ENCODE results near the gene PLEKHA1. TPM values are rescaled to one million over a fixed set of nuclear protein-coding genes. Genes with fewer than 3 reads are reported as not detected.

Gene PLEKHA1
- total RNA-seq, 2 donors from 2014 or later = 22.3 to 46.8 TPM

GRCh38 chr10:122471531-122472177 lies 97.1 kb downstream of the PLEKHA1 start:
- Histone ChIP-seq H3K27me3 (replicated peaks; ENCODE audit: insufficient read depth) (no peaks in the 10 kb centered on the region), H3K27ac (no peak overlapping the region), H3K9me3 (no peaks in the 10 kb centered on the region), H3K36me3 (no peaks in the 10 kb centered on the region), H3K4me1 (ENCODE audit: control insufficient read depth in 1 of 2, low read depth in 2 of 2) (peaks cover 58 to 80% of the 10 kb centered on the region in 2 donors), H3K4me3 (no peak overlapping the region)
- ATAC-seq (ENCODE audit: insufficient number of reproducible peaks, low FRiP score, low read depth) (no peak), DNase-seq (ENCODE audit: low spot score) (no peak)
- TF ChIP-seq, protein P1, sequence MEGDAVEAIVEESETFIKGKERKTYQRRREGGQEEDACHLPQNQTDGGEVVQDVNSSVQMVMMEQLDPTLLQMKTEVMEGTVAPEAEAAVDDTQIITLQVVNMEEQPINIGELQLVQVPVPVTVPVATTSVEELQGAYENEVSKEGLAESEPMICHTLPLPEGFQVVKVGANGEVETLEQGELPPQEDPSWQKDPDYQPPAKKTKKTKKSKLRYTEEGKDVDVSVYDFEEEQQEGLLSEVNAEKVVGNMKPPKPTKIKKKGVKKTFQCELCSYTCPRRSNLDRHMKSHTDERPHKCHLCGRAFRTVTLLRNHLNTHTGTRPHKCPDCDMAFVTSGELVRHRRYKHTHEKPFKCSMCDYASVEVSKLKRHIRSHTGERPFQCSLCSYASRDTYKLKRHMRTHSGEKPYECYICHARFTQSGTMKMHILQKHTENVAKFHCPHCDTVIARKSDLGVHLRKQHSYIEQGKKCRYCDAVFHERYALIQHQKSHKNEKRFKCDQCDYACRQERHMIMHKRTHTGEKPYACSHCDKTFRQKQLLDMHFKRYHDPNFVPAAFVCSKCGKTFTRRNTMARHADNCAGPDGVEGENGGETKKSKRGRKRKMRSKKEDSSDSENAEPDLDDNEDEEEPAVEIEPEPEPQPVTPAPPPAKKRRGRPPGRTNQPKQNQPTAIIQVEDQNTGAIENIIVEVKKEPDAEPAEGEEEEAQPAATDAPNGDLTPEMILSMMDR (IDR thresholded peaks at IDR 0.05) = no peak

DNA sequence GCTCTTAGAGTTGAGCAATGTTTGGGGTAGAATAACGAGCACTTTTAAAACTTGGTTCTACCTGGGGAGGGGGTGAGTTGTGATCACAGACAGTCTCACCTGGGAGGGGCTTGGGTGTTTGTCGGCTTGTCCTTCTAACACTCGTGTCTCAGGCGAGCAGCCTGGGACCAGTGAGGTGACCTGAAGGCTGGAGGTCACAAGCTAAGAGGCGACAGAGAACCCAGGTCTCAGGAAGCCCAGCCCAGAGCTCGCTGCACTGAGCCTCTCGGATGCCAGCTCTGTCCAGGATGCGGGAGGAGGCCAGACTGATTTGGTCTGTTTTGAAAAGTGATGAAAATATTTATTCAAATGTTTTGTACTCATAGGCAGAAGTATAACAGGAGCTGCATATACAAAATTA lies 98.6 kb downstream of the PLEKHA1 start:
- H3K9me3 ChIP-seq = no peaks in the 10 kb centered on the region
- H3K27me3 ChIP-seq (replicated peaks; ENCODE audit: insufficient read depth) = no peaks in the 10 kb centered on the region
- no peak for DNase-seq (ENCODE audit: low spot score)
- no peak for ATAC-seq (ENCODE audit: insufficient number of reproducible peaks, low FRiP score, low read depth)
- H3K36me3 ChIP-seq = no peaks in the 10 kb centered on the region
- peaks cover 45 to 81% of the 10 kb centered on the region in 2 donors for H3K4me1 ChIP-seq (ENCODE audit: control insufficient read depth in 1 of 2, low read depth in 2 of 2)
- peak overlapping the region in 1 of 2 donors; percentile 90 for H3K27ac ChIP-seq
- no peak overlapping the region for H3K4me3 ChIP-seq
- TF ChIP-seq, protein P1 (IDR thresholded peaks at IDR 0.05) = no peak

GRCh38 chr10:122474131-122474818 lies 99.8 kb downstream of the PLEKHA1 start:
- no peak for DNase-seq (ENCODE audit: low spot score)
- Histone ChIP-seq H3K9me3 (no peaks in the 10 kb centered on the region), H3K36me3 (no peaks in the 10 kb centered on the region), H3K27me3 (replicated peaks; ENCODE audit: insufficient read depth) (no peaks in the 10 kb centered on the region), H3K4me3 (peak overlapping the region; percentile 68), H3K4me1 (ENCODE audit: control insufficient read depth in 1 of 2, low read depth in 2 of 2) (peaks cover 36 to 76% of the 10 kb centered on the region in 2 donors), H3K27ac (peak overlapping the region; percentile 88 to 90)
- ATAC-seq (ENCODE audit: insufficient number of reproducible peaks, low FRiP score, low read depth) = peak; percentile 45
- TF ChIP-seq, protein P1 (IDR thresholded peaks at IDR 0.05) = no peak

DNA sequence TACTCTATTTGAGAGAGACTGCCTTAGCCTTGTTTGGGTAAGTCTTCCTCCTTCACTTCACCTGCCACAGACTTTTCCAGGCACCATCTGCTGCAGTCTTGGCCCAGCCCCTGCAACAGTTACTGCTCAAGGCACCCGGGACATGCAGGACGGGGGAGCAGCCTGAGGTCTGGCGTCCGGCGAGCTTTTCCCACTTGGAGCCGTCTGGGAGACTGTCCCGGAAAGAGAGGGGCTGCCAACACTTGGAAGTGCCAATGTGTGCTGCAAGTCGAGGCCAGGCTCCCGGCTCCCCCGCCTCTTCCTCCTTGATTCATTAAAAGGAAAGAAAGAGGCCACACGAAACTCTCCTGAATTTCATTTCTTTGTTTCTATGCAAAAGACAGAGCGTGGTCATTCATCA lies 100.6 kb downstream of the PLEKHA1 start:
- ATAC-seq (ENCODE audit: insufficient number of reproducible peaks, low FRiP score, low read depth) (peak; percentile 57), DNase-seq (ENCODE audit: low spot score) (peak; percentile 38)
- peak overlapping the region; percentile 68 for H3K4me3 ChIP-seq
- TF ChIP-seq, protein P1 (IDR thresholded peaks at IDR 0.05) = no peak
- H3K27me3 ChIP-seq (replicated peaks; ENCODE audit: insufficient read depth) = no peaks in the 10 kb centered on the region
- H3K36me3 ChIP-seq = no peaks in the 10 kb centered on the region
- no peaks in the 10 kb centered on the region for H3K9me3 ChIP-seq
- H3K27ac ChIP-seq = peak overlapping the region; percentile 88 to 90
- peaks cover 32 to 68% of the 10 kb centered on the region in 2 donors for H3K4me1 ChIP-seq (ENCODE audit: control insufficient read depth in 1 of 2, low read depth in 2 of 2)

DNA sequence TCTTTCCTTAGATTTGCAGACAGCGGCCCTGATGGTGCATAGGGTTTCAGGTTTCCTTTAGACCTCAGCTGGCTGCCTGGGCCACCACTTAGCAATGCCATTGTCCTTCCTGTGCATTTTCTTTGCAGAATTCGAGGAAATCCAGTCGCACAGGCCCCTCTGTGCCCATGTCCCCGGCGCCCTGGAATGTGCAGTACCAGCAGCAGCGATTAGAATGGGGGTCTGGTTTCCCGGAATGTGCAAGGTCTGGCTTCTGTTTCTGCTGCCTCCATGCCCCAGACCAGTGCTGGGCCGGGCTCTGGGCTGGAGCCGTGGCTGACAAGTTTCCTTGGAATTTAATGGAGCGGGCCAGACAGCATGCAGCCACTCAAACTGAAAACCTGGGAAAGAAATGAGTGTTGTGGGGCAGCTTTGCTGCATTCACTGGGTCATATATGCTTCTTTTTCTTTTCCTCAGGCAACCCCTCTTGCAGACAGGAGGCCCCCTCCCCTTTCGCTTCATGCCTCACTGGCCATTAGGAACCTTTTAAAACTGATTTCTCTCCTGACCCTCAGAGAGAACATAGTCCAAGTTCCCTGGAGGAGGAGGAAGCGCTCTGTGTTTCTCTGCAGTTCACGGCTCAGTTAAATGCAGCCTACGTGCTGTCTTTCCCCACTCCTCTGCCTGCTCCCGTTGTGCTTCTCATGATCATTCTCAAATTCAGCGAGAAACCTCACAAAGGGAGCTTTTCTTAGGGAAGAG lies 101.3 kb downstream of the PLEKHA1 start:
- DNase-seq (ENCODE audit: low spot score) = no peak
- Histone ChIP-seq H3K9me3 (no peaks in the 10 kb centered on the region), H3K27me3 (replicated peaks; ENCODE audit: insufficient read depth) (no peaks in the 10 kb centered on the region), H3K36me3 (no peaks in the 10 kb centered on the region), H3K4me3 (peak overlapping the region; percentile 68), H3K27ac (peak overlapping the region; percentile 88 to 90), H3K4me1 (ENCODE audit: control insufficient read depth in 1 of 2, low read depth in 2 of 2) (peaks cover 32 to 63% of the 10 kb centered on the region in 2 donors)
- TF ChIP-seq, protein P1 (IDR thresholded peaks at IDR 0.05) = no peak
- ATAC-seq (ENCODE audit: insufficient number of reproducible peaks, low FRiP score, low read depth) = no peak
